Loucy (cell line): ENCODE measurements around the gene PDE3B.

Experiments
- CTCF ChIP-seq: fragments of 200-600 bp; sonication (generic); conservative IDR thresholded peaks from 2 replicates; pipeline ENCODE4 v1.5.1; 2014; ENCODE audit warnings: mild to moderate bottlenecking, antibody characterized with exemption, low read length
- EZH2phosphoT487 ChIP-seq: fragments of 200-600 bp; IDR thresholded peaks from 2 replicates; pipeline ENCODE4 v1.6.1; 2018; ENCODE audit warnings: antibody characterized with exemption, mild to moderate bottlenecking, moderate library complexity, borderline replicate concordance

GRCh38 chr11:14643697-14644225 lies at the start of gene PDE3B:
- TF ChIP-seq EZH2phosphoT487 (no peak), CTCF (no peak; the same call in 1 of the 2 replicates)
